ENCODE measurements around the gene MAP2K7.
"Not testable (repeated sequence)": the region's sequence is repeated elsewhere in the genome, so short reads cannot be mapped to it uniquely, and the experiment has no call there.

Gene MAP2K7

DNA sequence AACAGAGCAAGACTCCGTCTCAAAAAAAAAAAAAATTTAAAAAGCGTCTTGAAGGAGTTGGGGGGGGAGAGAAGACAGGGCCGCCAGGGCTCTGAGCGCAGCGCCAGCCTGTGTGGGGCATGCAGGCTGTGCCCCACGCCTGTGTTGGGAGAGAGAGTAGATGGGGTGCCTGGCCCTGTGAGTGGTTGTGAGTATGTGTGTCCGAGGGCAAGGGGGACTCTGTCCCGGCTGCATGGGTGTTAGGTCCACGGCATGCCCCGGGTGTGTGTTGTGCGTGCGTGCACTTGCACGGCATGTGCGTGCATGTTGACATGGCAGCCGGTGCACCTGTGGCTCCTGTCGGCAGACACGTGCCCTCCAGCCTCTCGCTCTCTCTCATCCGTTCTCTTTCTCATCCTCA, 3.4 kb downstream of the MAP2K7 start:
- no peak for DNase-seq (ENCODE audit: extremely low read depth in 1 of 2, low read depth in 1 of 2)

GRCh38 chr19:7907544-7907943, 3.9 kb downstream of the MAP2K7 start:
- DNase-seq (ENCODE audit: extremely low read depth in 1 of 2, low read depth in 1 of 2), result no peak

DNA sequence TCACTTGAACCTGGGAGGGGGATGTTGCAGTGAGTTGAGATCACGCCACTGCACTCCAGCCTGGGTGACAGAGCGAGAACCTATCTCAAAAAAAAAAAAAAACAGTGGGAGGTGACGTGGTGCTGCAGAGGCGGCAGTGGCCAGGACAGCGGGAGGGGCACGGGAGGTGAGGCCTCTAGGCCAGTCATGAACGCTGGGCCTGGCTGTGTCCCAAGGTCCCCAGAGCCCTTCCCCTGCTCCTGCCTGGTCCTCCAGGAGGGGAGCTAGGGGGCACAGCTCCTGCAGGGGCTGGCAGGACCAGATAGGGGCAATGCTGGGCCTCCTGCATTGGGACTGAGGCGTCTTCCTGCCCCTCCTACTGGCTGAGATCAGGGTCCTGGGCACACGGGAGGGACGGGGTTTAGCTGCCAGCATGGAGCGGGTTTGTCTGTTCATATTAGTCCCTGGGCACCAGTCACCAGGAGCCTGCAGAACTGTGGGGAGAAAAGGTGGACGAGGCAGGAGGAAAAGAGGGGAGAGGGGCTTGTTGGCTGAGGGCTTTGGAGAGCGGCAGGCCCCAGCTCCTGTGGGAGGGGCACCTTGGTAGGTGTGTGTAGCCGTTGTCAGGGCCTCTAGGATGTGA, 4.5 kb downstream of the MAP2K7 start:
- no peak for DNase-seq (ENCODE audit: extremely low read depth in 1 of 2, low read depth in 1 of 2)

DNA sequence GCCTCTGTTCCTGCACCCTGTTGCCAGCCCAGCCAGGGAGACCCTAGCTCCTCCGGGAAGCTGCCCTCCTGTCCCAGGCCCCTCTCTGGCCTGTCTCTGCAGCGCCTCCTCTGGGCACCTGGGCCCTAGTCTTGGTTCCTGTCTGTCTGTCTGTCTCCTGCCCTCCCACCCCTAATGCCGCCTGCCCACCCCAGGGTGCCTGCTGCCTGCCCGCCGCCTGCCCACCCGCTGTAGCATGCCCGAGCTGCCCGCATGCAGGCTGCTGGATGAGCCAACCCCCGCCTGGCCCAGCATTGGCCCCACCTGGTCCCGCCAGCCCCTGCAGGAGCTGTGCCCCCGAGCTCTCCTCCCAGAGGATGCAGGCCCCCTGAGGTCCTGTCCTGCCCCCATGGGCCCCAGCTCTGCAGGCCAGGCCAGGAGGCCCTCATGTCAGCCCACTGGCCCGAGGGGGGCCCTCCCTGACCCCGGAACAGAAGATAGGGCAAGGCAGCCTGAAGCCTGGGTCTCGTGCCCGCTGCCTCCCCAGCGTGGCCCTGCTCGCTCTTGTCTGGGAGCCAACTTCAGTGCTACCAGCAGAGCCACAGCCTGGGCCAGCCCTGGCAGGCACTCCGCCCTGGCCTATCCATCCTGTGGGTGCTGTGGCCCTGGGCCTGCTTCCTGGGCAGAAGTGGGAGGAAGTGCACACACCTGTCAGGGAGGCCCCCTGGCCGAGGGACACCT, 5.2 kb downstream of the MAP2K7 start:
- DNase-seq (ENCODE audit: extremely low read depth in 1 of 2, low read depth in 1 of 2), result no peak

DNA sequence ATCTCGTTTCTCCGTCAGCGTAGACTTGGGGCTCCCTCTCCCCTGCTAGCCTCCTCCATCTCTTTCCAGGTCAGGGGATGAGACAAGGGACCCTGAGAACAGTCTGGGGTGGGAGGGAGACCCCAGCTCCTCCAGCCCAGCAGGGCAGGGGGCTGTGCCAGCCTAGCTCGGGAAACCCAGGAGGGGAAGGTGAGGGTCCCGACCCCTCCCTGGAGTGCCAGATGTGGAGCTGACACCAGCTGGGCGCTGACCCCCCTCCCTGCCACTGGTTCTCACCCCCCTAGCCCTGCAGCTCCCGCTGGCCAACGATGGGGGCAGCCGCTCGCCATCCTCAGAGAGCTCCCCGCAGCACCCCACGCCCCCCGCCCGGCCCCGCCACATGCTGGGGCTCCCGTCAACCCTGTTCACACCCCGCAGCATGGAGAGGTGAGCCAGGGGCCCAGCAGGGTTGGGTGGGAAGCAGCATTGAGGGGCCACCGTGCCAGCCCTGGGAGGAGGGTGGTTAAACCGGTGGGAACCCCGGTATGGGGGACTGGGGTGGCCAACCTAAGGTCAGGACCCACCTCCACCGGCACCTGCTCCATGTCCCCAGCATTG, 5.9 kb downstream of the MAP2K7 start:
- no peak for DNase-seq (ENCODE audit: extremely low read depth in 1 of 2, low read depth in 1 of 2)

GRCh38 chr19:7910321-7911161, 6.9 kb downstream of the MAP2K7 start:
- DNase-seq (ENCODE audit: extremely low read depth in 1 of 2, low read depth in 1 of 2), result no peak

GRCh38 chr19:7911508-7912143, 7.9 kb downstream of the MAP2K7 start:
- DNase-seq (ENCODE audit: extremely low read depth in 1 of 2, low read depth in 1 of 2), result no peak

DNA sequence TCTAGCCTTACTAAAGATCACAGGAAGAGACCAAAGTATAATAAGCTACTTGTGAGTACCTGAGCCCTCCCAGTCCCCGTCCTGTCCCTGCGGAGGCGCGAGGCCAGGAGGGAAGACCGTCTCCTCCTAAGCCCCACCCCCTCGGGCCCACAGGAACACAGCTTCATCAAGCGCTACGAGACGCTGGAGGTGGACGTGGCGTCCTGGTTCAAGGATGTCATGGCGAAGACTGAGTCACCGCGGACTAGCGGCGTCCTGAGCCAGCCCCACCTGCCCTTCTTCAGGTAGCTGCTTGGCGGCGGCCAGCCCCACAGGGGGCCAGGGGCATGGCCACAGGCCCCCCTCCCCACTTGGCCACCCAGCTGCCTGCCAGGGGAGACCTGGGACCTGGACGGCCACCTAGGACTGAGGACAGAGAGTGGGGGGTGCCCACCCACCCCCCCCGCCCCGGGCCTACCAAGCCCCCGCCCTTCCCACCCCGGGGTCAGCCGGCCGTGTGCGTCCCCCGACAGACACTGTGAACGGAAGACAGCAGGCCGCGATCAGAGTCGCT, 8.5 kb downstream of the MAP2K7 start:
- no peak for DNase-seq (ENCODE audit: extremely low read depth in 1 of 2, low read depth in 1 of 2)

DNA sequence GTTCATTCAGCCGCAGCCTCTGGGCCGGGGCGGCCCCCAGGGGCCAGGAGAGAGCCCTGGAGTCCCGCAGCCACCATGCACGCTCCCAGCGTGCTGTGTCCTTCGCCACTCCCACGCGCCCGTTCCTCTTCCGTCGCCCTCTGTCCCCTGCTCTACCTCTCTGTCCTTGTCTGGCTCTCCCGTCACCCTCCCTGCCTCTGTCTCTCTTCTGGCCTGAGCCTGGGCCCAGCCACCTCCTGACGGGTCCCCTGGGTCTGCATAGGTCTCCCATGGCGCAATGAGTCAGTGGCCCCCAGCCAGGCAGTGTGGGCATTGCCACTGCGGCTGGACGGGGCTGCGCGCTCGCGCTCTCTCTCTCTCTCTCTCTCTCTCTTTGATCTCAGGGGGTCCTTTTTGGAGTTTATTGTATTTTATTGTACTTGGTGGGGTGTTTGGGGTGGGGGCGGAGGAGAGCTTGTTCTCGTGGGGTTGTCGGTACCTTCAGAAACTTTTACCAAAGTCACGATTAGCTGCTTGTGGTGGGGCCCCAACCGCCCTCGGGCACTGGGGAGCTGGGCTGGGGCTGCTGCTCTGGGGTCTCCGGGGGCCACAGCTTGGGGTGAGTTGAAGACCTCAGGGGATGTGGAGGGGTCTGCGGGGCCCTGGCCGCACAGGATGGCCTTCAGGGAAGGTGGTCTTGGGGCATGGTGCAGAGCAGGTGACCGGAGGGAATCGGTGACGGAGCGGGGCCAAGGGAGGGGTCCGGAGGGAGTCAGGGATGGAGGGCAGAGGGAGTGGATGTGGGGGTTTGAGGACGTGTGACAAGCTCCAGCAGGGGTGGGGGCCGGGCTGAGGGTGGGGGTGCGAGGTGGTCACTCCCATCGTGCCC, 9.3 kb downstream of the MAP2K7 start:
- DNase-seq (ENCODE audit: extremely low read depth in 1 of 2, low read depth in 1 of 2), result no peak

GRCh38 chr19:7913652-7914051, 10.0 kb downstream of the MAP2K7 start:
- no peak for DNase-seq (ENCODE audit: extremely low read depth in 1 of 2, low read depth in 1 of 2)

- DNase-seq (ENCODE audit: extremely low read depth in 1 of 2, low read depth in 1 of 2), result no peak
Measured at GRCh38 chr19:7914099-7914498, 10.4 kb downstream of the MAP2K7 start.

- DNase-seq (ENCODE audit: extremely low read depth in 1 of 2, low read depth in 1 of 2), result no peak
Measured at GRCh38 chr19:7914598-7915045, 10.9 kb downstream of the MAP2K7 start, which contains the start of gene TGFBR3L. Gene TGFBR3L (plus strand): TSS chr19:7914830.

DNA sequence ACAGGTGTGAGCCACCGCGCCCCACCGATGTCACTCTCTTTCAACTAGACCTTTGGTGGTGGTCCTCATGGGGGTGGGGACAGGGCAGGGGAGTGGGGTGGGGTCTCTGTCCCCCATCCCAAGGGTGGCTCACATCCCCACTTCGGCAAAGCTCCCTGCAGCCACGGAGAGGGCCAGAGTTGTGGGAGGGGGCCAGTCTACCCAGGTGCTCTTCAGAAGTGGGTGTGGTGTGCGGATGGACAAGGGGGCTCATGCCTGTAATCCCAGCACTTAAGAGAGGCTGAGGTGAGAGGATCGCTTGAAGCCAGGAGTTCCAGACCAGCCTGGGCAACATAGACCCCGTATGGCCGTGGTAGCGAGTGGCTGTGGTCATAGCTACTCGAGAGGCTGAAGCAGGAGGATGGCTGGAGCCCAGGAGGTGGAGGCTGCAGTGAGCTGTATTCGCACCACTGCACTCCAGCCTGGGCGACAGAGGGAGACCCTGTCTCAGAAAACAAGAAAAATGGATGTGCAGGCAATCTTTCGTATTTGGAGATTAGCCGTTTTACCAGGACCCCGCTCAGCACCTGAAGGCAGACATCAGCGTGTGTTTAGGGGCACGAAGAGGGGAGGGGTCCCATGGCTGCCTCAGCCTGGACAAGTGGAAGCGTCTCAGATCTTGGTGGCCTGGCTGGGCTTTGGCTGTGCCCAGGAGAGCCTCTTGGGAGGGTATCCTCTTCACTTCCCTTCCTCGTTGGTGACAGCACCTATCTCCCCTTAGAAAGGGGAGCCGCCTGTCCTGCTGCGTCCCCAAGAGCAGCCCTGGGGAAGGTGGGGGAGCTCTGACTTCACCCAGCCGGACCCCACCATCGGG, 11.8 kb downstream of the MAP2K7 start:
- DNase-seq (ENCODE audit: extremely low read depth in 1 of 2, low read depth in 1 of 2), result no peak

DNA sequence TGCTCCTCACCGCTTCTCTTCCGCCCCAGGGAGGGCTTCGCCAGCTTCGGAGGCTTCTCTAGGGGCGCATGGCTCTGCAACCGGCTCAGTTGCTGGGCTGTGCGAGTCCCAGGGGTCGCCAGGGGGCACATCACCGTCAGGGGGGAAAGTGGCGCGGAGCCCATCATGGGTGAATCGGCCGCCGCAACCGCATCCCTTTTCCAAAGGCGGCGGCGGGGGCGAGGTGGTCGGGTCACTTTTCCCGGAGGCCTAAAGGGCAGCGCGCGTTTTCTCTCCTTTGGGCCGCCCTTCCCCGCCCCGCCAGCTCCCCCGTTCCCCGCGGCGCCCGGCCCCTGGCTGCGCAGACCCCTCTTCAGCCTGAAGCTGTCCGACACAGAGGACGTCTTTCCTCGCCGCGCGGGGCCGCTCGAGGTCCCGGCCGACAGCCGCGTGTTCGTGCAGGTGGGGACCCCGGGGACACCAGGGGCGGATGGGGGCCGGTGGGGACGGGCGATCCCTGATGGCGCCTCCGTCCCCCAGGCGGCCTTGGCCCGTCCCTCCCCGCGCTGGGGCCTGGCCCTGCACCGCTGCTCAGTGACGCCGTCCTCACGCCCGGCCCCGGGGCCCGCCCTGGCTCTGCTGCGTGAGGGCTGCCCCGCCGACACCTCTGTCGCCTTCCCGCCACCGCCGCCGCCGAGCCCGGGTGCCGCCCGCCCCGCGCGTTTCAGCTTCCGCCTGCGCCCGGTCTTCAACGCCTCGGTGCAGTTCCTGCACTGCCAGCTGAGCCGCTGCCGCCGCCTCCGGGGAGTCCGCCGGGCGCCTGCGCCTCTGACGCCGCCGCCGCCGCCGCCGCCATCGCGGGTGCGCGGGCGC, 12.7 kb downstream of the MAP2K7 start:
- peak in 1 of 2 donors; percentile 33 for DNase-seq (ENCODE audit: extremely low read depth in 1 of 2, low read depth in 1 of 2)

DNA sequence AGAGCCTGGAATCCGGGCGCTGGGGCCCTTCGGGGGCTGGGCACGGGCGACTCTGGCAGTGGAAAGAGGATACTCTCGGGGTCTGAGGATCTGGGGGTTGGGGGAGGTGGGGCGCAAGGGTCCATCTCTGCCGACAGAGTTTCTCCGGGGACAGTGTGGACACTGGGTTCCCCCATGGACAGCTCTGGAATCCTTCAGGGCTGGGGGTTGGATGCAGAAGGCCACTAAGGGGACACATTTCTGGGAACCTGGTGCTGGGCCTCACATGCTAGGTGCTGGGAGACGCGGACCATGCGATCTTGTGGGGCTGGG, 13.2 kb downstream of the MAP2K7 start:
- DNase-seq (ENCODE audit: extremely low read depth in 1 of 2, low read depth in 1 of 2), result no peak

DNA sequence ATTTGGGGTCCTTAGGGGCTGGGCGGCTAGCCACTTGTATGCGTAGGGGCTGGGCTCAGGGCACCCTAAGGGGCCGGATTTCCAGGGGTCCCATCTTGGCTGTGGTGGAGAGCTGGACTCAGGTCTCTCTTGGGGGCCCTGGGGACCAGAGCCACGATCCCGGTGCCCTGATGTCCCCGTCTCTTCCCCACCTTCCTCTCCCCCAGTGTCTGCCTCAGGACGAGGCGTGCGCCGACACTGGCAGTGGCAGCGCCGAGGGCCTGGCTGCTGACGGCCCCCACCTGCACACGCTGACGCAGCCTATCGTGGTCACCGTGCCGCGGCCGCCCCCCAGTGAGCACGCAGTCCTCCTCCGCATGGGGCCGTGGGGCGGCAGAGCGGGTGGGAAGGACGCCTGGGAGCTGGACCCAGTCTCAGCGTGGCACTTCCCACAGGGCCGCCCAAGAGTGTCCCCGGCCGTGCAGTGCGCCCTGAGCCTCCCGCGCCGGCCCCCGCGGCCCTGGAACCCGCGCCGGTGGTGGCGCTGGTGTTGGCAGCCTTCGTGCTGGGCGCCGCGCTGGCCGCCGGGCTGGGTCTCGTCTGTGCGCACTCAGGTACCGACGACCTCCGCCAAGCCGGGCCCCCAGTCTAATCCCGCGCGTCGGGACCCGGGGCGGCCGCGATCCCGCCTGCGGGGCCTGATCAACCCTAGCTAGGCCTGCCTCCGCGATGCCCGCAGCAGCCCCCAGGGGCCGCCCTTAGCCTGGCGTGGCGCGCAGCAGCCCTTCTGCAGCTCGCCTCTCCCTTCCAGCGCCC, 13.8 kb downstream of the MAP2K7 start:
- no peak for DNase-seq (ENCODE audit: extremely low read depth in 1 of 2, low read depth in 1 of 2)

DNA sequence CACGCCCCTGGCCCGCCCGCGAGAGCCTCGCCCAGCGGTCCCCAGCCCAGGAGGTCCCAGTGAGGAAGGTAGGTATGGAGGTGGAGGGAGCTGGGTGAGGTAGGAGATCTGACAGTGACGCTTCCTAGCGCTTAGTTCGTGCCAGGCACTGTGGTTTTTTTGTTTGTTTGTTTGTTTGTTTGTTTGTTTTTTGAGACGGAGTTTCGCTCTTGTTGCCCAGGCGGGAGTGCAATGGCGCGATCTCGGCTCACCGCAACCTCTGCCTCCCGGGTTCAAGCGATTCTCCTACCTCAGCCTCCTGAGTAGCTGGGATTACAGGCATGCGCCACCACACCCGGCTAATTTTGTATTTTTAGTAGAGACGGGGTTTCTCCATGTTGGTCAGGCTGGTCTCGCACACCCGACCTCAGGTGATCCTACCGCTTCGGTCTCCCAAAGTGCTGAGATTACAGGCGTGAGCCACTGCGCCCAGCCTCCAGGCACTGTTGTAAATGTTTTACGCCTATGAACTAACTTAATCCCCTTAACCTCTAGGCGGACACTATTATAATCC, 14.5 kb downstream of the MAP2K7 start:
- not testable (repeated sequence) for DNase-seq (ENCODE audit: extremely low read depth in 1 of 2, low read depth in 1 of 2)
